HG02610 (cell line): Measurements from ENCODE around the gene KCNS3.
A peak's percentile ranks its signal among the peaks of the same experiment; 100 is the strongest.
"Not testable (repeated sequence)": the region's sequence is repeated elsewhere in the genome, so short reads cannot be mapped to it uniquely, and the experiment has no call there.

Source experiments
- ATAC-seq: cut with Tn5 transposase; IDR thresholded peaks from one replicate; pipeline ENCODE4 v1.9.1; 2021; ENCODE audit warnings: mild to moderate bottlenecking, moderate library complexity; ENCODE audit not compliant: unreplicated experiment

Gene KCNS3

GRCh38 chr2:17936599-17936998 is 58.1 kb downstream of the KCNS3 start:
- ATAC-seq: no peak

GRCh38 chr2:17940091-17940630 is 61.7 kb downstream of the KCNS3 start:
- ATAC-seq: no peak

DNA sequence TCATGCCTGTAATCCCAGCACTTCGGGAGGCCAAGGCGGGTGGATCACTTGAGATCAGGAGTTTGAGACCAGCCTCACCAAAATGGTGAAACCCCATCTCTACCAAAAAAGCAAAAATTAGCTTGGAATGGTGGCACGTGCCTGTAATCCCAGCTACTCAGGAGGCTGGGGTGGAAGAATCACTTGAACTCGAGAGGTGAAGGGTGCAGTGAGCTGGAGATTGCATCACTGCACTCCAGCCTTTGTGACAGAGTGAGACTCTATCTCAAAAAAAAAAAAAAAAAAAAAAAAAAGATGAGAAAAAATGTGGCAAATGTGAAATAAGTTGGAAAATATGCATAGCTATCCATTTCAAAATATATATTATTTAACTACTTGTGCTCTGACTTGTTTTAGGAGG is 65.0 kb downstream of the KCNS3 start:
- no peak for ATAC-seq

DNA sequence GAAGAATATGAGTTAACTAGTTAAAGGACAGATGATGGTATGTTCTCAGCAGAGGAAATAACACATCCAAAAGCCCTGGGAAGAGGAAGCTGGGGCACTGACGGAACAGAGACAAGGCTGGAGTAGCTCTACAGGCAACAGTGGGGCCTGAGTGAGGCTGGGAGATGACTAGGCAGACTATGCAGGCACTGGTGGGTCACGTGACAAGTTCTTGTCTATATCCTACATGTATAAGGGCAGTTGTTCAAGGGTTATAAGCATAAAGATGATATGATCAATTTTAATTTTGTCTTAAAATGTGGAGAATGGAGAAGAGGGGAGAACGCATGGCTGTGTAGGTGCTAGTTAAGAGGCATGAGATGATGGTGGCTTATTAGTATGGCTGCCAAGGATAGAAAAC is 68.6 kb downstream of the KCNS3 start:
- ATAC-seq: no peak

DNA sequence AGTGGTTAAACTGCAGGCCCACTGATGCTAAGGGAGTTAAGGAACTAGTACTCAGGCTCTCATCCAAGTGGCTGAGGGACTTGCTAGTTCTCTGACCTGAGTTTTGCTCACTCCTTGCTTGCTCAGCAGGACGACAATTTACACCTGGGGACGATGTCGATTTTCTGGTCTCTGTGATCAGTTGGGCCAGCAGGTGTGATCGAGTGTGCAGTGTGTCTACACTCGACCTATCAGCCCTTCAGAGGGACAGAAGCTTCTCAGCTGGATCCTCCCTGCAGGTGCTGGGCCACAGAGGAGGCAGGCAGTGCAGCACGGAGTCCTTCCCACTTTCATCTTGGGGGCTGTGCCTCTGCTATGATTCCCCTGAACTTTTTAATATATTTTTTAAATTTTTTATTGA is 71.5 kb downstream of the KCNS3 start:
- no peak for ATAC-seq

- no peak for ATAC-seq
Observed at GRCh38 chr2:17951563-17951962, 73.1 kb downstream of the KCNS3 start.

- no peak for ATAC-seq
Observed at GRCh38 chr2:17958466-17959092, 80.1 kb downstream of the KCNS3 start.

- ATAC-seq: no peak
Observed at GRCh38 chr2:17959356-17959755, 80.9 kb downstream of the KCNS3 start.

- no peak for ATAC-seq
Observed at GRCh38 chr2:17959833-17960232, 81.4 kb downstream of the KCNS3 start.

GRCh38 chr2:17960925-17961324 is 82.5 kb downstream of the KCNS3 start:
- ATAC-seq: no peak

GRCh38 chr2:17961789-17962188 is 83.3 kb downstream of the KCNS3 start:
- ATAC-seq: no peak

GRCh38 chr2:17962876-17963275 is 84.4 kb downstream of the KCNS3 start:
- no peak for ATAC-seq

DNA sequence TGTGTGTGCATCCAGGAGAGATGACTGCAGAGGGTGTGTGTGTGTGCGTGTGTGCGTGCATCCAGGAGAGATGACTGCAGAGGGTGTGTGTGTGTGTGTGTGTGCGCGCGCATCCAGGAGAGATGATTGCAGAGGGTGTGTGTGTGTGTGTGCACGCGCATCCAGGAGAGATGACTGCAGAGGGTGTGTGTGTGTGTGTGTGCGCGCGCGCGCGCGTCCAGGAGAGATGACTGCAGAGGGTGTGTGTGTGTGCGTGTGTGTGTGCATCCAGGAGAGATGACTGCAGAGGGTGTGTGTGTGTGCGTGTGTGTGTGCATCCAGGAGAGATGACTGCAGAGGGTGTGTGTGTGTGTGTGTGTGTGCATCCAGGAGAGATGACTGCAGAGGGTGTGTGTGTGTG is 85.1 kb downstream of the KCNS3 start:
- not testable (repeated sequence) for ATAC-seq

DNA sequence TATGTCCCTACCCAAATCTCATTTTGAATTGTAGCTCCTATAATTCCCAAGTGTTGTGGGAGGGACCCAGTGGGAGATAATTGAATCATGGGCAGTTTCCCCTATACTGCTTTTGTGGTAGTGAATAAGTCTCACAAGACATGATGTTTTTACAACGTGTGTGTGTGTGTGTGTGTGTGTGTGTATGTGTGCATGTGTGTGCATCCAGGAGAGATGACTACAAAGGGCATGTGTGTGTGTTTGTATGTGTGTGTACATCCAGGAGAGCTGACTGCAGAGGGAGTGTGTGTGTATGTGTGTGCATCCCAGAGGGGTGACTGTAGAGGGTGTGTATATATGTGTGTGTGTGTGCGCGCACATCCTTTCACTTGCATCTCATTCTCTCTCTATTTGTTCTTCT is 86.7 kb downstream of the KCNS3 start:
- ATAC-seq: no peak

DNA sequence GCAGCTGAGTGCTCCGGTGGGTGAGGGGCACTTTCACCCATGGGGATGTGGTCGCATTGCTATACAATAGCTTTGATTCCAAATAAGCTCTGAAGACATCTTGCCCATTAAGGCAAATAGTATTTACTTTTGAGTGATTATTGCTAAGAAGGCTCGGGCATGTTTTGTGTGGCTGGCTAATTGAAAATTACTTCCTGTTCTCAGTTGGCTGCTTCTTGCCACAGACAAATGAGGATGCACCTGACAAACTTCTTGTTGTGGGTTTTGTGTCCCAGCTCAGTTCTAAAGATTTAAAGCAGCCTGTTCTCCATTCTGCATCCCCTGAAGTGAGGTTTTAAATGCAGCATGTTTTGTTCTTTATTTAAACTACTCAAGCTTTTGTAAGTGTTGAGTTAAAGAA is 88.3 kb downstream of the KCNS3 start:
- peak; percentile 46 for ATAC-seq

DNA sequence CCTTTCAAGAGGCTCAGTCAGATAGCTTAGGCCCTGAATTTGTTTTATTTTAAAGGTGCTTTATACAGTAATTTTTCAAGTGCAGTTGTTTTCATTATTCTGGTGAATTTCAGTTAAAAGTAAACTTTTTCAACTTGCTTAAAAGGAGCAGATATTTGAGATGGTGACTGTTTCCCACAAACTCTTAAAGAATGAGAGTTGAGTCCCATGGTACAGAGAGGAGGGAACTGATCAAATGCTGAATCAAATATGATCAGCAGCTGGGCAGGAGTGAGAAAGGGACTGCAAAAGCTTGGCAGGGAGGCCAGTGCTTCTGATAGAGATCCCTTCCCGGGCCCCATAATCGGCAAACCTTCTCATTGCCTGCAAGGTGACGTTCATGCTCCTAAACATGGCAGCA is 91.2 kb downstream of the KCNS3 start:
- no peak for ATAC-seq

DNA sequence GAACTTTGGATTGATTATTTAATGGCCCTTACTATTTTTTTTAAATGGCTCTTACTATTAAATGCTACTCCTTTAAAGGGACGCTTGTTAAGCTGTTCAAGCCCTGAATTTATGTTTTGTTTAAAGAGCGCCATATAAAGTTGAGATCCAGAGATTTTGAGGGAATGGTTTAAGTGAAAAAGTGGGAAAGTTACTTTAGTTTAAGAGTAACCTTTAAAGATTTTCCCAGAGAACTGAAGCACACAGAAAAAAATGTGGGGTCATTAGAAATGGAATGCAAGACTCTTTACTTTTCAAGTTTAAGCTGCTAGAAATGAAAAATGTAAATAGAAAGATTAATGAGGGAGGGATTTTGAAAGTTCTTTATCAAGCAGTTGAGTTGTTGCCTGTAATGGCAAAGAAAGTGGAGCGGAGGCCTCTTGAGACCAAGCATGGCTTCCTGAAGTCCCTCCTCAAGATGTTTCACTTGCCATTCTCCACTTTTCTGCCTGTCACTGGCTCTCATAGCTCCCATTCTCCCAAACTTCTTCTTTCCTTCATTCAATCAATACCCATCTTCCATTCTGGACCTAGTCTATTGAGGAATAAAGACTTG is 93.2 kb downstream of the KCNS3 start:
- ATAC-seq: no peak

DNA sequence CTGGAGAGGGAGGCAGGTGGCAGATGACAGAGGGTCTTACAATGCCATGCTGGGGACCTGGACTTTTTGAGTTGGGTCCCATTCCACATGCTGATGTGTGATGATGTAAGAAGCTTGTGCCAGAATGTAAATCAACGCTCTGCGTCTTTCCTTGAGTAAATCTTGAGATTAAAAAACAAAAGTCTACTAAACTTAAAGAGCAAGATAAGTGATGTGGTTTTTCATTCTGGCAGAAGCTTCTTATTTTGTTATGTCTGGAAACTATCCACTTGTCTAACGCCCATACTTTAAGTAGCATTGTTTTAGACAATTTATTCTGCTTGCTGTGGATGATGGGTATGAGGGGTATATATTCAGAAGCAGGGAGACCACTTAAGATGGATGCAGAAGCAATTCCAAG is 94.5 kb downstream of the KCNS3 start:
- no peak for ATAC-seq

- no peak for ATAC-seq
Observed at GRCh38 chr2:17975401-17975800, 96.9 kb downstream of the KCNS3 start.

GRCh38 chr2:17976871-17977746 is 98.6 kb downstream of the KCNS3 start:
- ATAC-seq: no peak

- no peak for ATAC-seq
Observed at GRCh38 chr2:17979707-17980106, 101.2 kb downstream of the KCNS3 start.

GRCh38 chr2:17981936-17982335 is 103.5 kb downstream of the KCNS3 start:
- ATAC-seq: no peak
